ENCODE measurements around the gene ZDHHC3.

The ZDHHC3 gene

DNA sequence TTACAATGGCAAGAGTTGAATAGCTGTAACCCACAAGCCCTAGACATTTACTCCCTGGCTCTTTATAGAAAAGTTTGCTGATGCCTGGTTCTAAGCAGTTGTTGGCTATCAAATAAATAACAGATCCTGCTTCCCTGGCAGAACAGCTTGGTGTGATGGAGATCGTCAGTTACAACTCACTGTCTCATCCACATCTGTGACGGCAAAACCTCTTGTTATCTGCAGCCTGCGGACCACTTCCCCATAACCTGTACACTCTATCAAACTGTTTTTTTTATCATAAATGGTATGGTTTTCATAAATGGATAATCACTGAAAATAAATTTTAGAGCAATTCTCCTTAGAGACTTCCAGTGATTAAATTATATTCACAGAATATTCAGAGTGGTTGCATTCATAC is 14.1 kb downstream of the ZDHHC3 start:
- no peak for DNase-seq (ENCODE audit: extremely low read depth, low read depth)
- TF ChIP-seq, protein P1, sequence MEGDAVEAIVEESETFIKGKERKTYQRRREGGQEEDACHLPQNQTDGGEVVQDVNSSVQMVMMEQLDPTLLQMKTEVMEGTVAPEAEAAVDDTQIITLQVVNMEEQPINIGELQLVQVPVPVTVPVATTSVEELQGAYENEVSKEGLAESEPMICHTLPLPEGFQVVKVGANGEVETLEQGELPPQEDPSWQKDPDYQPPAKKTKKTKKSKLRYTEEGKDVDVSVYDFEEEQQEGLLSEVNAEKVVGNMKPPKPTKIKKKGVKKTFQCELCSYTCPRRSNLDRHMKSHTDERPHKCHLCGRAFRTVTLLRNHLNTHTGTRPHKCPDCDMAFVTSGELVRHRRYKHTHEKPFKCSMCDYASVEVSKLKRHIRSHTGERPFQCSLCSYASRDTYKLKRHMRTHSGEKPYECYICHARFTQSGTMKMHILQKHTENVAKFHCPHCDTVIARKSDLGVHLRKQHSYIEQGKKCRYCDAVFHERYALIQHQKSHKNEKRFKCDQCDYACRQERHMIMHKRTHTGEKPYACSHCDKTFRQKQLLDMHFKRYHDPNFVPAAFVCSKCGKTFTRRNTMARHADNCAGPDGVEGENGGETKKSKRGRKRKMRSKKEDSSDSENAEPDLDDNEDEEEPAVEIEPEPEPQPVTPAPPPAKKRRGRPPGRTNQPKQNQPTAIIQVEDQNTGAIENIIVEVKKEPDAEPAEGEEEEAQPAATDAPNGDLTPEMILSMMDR (IDR thresholded peaks at IDR 0.05; ENCODE audit: low read depth, low read length, missing control alignments) = no peak
- H3K4me3 ChIP-seq (replicated peaks; ENCODE audit: low read depth, low read length) = no peak overlapping the region

DNA sequence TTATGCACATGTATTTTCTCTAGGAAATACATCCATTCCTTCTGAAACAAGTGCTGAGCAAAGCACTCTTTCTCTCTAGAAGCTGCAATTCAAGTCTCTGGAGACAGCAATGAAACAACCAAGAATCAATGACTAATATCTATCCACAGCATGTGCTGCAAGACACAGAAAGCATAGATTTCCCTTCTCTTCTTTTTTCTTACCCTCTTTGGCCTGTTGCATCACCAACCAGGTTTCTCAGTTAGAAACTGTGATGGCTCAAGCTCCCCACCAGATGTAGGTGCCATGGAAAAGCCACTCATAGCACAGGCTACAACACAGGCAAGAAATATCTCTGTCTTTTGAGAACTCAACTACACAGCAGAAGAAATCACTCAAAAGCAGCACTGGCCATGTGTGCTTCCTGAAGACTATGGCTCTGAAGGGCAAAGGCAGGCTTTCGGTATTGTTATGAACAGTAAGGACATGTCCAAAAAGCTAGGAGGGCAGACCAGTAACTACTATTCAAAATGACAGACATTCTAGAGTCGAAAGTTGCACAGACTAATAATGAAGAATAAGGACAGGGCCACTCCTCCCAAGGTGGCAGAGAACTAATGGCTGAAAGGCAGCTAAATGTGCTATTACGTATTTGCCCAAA is 15.5 kb downstream of the ZDHHC3 start:
- TF ChIP-seq, protein P1 (IDR thresholded peaks at IDR 0.05; ENCODE audit: low read depth, low read length, missing control alignments) = no peak
- DNase-seq (ENCODE audit: extremely low read depth, low read depth) = no peak
- no peak overlapping the region for H3K4me3 ChIP-seq (replicated peaks; ENCODE audit: low read depth, low read length)

DNA sequence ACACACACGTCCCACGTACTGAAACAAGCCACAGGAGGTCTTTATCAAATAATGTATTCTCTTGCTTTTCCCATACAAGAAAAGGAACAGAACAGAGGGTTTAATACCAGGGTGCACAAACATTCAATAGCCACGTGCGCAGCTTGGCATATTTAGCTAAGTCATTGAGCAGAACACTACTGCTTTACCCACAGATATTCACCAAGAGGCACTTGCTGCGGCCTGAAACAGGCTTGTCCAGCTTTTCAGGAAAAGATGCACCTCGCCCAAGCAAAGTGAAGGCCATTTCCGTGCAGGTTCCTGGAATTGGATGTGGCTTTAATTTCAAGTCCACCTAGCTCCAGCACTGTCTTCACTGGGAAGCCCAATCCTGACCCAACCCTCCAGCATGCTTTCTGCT is 17.6 kb downstream of the ZDHHC3 start:
- DNase-seq (ENCODE audit: extremely low read depth, low read depth) = no peak
- no peak overlapping the region for H3K4me3 ChIP-seq (replicated peaks; ENCODE audit: low read depth, low read length)
- TF ChIP-seq, protein P1 (IDR thresholded peaks at IDR 0.05; ENCODE audit: low read depth, low read length, missing control alignments) = no peak

DNA sequence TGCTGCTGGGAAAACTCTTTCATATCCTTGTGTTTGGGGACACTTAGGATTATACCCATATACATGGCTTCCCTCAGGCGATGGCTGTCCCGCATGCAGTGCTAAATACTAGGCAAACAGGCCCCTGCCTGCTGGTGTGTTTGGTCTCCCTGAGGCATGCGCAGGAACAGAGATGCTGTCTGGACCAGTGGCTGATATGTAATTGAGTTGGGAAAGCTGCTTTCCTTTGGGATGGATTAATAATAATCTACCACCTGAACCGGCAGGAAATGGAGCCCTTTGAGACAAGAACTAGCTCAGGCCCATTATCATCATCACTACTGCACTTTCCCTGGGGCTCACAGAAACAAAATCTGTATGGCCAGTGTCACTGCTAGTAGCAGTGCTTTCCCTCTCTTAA is 18.0 kb downstream of the ZDHHC3 start:
- no peak for DNase-seq (ENCODE audit: extremely low read depth, low read depth)
- TF ChIP-seq, protein P1 (IDR thresholded peaks at IDR 0.05; ENCODE audit: low read depth, low read length, missing control alignments) = no peak
- no peak overlapping the region for H3K4me3 ChIP-seq (replicated peaks; ENCODE audit: low read depth, low read length)

DNA sequence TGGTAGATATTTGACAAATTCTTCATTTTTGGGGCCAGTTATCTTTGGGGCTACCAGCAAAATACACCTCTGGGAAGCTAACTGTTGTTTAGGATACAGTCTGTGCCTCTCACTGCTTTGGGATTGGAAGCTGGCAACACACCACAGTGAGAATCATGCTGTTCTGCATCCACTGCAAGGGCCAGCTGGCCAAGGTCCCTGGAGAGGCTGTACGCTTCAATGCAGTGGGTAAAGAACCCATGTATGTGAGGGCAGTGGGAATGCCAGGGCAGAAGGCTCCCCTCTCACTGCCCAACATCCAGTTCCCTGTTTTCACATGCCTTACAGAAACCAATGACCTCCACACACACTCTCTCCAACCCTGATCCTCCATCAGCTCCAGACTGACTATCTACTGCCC is 20.1 kb downstream of the ZDHHC3 start:
- no peak overlapping the region for H3K4me3 ChIP-seq (replicated peaks; ENCODE audit: low read depth, low read length)
- no peak for DNase-seq (ENCODE audit: extremely low read depth, low read depth)
- TF ChIP-seq, protein P1 (IDR thresholded peaks at IDR 0.05; ENCODE audit: low read depth, low read length, missing control alignments) = no peak

DNA sequence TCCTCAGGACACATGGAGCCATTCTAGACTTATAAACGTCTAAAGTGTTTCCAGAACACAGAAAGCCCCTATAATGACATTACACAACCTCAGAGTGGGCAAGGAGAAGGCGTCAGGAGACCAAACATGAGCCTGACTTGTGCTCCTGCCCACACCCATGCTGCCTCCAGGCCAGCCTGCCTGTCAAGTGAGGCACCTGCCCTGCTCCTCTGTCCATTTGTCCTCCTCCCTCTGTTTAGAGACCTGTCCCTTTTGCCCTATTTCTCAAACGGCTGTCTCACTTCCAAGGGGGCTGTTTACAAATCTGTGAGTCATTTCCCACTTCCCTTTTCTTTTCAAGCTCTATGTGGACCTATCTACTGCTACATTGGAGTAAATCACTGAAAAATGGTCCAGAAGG is 21.0 kb downstream of the ZDHHC3 start:
- no peak overlapping the region for H3K4me3 ChIP-seq (replicated peaks; ENCODE audit: low read depth, low read length)
- TF ChIP-seq, protein P1 (IDR thresholded peaks at IDR 0.05; ENCODE audit: low read depth, low read length, missing control alignments) = no peak
- DNase-seq (ENCODE audit: extremely low read depth, low read depth) = no peak

DNA sequence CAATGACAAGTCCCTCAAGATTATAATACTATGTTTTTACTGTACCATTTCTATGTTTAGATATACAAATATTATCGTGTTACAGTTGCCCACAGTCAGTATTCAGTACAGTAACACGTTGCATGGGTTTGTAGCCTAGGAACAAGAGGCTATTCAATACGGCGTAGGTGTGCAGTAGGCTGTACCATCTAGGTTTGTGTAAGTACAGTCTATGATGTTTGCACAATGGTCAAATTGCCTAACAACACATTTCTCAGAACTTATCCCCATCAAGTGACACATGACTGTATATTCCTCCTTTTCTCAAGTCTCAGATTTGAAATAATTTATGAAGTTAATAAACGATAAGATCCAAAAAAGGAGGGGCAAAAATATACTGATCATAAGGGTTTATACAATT is 21.7 kb downstream of the ZDHHC3 start:
- no peak overlapping the region for H3K4me3 ChIP-seq (replicated peaks; ENCODE audit: low read depth, low read length)
- TF ChIP-seq, protein P1 (IDR thresholded peaks at IDR 0.05; ENCODE audit: low read depth, low read length, missing control alignments) = no peak
- no peak for DNase-seq (ENCODE audit: extremely low read depth, low read depth)
